Vagina (tissue), 2 donors: ENCODE data around the gene ASXL2.

Source experiments
- POLR2AphosphoS5 ChIP-seq, 2 donors: sonication (generic); formaldehyde crosslinking; IDR thresholded peaks; one replicate each; pipeline ENCODE4 v1.9.0; 2017; ENCODE audit warnings: antibody characterized with exemption in 2 of 2, mild to moderate bottlenecking in 2 of 2, low read depth in 1 of 2; ENCODE audit not compliant: insufficient read depth in 1 of 2
- TF ChIP-seq, protein P1 (sequence below), 3 experiments: fragments of 450-650 bp in 2 of 3; fragments of 200-600 bp in 1 of 3; sonication (generic) in 1 of 3; IDR thresholded peaks; one replicate each; pipeline ENCODE4 v1.5.1; 2017 to 2019; ENCODE audit warnings: antibody characterized with exemption in 3 of 3, mild to moderate bottlenecking in 2 of 3, moderate library complexity in 2 of 3

DNA sequence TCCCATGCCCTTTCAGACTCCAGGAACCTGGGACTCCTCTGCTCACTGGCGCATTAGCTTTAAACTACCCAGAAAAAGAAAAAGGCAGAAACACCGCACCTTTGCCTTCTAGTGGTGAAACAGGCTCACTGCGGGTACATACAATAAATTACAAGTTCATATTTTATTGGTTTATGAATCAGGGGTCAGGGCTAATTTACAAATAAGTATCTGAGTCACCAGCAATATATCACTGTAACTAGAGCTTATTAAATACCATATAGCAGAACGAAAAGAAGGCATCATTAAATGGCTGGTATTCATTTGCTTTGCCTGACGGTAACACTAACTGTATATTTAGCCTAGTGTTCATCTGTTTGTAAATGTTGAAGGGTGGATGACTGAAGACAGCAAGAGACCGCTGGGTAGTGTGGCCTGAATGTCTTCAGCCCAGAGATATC is 178.0 kb downstream of the ASXL2 start:
- TF ChIP-seq, protein P1, sequence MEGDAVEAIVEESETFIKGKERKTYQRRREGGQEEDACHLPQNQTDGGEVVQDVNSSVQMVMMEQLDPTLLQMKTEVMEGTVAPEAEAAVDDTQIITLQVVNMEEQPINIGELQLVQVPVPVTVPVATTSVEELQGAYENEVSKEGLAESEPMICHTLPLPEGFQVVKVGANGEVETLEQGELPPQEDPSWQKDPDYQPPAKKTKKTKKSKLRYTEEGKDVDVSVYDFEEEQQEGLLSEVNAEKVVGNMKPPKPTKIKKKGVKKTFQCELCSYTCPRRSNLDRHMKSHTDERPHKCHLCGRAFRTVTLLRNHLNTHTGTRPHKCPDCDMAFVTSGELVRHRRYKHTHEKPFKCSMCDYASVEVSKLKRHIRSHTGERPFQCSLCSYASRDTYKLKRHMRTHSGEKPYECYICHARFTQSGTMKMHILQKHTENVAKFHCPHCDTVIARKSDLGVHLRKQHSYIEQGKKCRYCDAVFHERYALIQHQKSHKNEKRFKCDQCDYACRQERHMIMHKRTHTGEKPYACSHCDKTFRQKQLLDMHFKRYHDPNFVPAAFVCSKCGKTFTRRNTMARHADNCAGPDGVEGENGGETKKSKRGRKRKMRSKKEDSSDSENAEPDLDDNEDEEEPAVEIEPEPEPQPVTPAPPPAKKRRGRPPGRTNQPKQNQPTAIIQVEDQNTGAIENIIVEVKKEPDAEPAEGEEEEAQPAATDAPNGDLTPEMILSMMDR (IDR thresholded peaks at IDR 0.05), result peak; percentile 41 to 49 (median 43)
- peak in 1 of 2 donors; percentile 49 for TF ChIP-seq POLR2AphosphoS5 (IDR thresholded peaks at IDR 0.05; ENCODE audit: insufficient read depth in 1 of 2, low read depth in 1 of 2)
